HG03558 (cell line): ENCODE measurements around the gene SMAD3.

Experiments used
- ATAC-seq: cut with Tn5 transposase; IDR thresholded peaks from one replicate; pipeline ENCODE4 v1.9.1; 2021; ENCODE audit warnings: moderate number of reproducible peaks; ENCODE audit not compliant: unreplicated experiment; ENCODE audit errors: extremely low read depth

The SMAD3 gene

GRCh38 chr15:67156834-67157233 is 91.4 kb downstream of the SMAD3 start:
- no peak for ATAC-seq

GRCh38 chr15:67157521-67158252 is 92.3 kb downstream of the SMAD3 start:
- no peak for ATAC-seq

GRCh38 chr15:67158367-67158766 is 93.0 kb downstream of the SMAD3 start:
- ATAC-seq: no peak

- ATAC-seq: no peak
Measured at GRCh38 chr15:67161412-67161811, 96.0 kb downstream of the SMAD3 start.

GRCh38 chr15:67161881-67162280 is 96.5 kb downstream of the SMAD3 start:
- ATAC-seq: no peak

- no peak for ATAC-seq
Measured at GRCh38 chr15:67163180-67163579, 97.8 kb downstream of the SMAD3 start.

GRCh38 chr15:67164401-67164791 is 99.0 kb downstream of the SMAD3 start:
- ATAC-seq: no peak

- no peak for ATAC-seq
Measured at GRCh38 chr15:67164811-67165253, 99.4 kb downstream of the SMAD3 start.

- no peak for ATAC-seq
Measured at GRCh38 chr15:67165254-67166253, 100.2 kb downstream of the SMAD3 start.

- ATAC-seq: no peak
Measured at GRCh38 chr15:67166280-67167009, 101.0 kb downstream of the SMAD3 start.

GRCh38 chr15:67167091-67167490 is 101.7 kb downstream of the SMAD3 start:
- ATAC-seq: no peak

- ATAC-seq: no peak
Measured at GRCh38 chr15:67168694-67169093, 103.3 kb downstream of the SMAD3 start.

- ATAC-seq: no peak
Measured at GRCh38 chr15:67170143-67170925, 104.9 kb downstream of the SMAD3 start.

- ATAC-seq: no peak
Measured at GRCh38 chr15:67171471-67171870, 106.1 kb downstream of the SMAD3 start.

GRCh38 chr15:67172172-67172571 is 106.8 kb downstream of the SMAD3 start:
- ATAC-seq: no peak

- no peak for ATAC-seq
Measured at GRCh38 chr15:67173005-67173404, 107.6 kb downstream of the SMAD3 start.

- ATAC-seq: no peak
Measured at GRCh38 chr15:67173786-67174185, 108.4 kb downstream of the SMAD3 start.

- no peak for ATAC-seq
Measured at GRCh38 chr15:67174446-67174845, 109.0 kb downstream of the SMAD3 start.

- no peak for ATAC-seq
Measured at GRCh38 chr15:67174864-67175573, 109.6 kb downstream of the SMAD3 start.
